ENCODE data around the gene GIT1.

GIT1 gene

DNA sequence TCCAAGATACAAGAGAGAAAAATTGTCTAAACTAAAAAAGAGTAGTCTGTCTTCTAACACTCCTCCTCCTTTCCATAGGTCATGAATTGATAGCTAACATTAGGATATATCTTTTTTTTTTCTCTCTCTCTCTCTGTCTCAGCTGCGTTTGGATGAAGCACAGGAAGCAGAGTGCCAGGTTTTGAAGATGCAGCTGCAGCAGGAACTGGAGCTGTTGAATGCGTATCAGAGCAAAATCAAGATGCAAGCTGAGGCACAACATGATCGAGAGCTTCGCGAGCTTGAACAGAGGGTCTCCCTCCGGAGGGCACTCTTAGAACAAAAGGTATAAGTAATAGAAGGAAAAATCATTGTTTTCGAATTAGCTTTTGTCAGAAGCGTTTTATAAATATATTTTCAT lies 55.5 kb downstream of the GIT1 start:
- in situ Hi-C loops (cut with MboI; ENCODE audit: low sequenced_read_pairs): no loop called here

DNA sequence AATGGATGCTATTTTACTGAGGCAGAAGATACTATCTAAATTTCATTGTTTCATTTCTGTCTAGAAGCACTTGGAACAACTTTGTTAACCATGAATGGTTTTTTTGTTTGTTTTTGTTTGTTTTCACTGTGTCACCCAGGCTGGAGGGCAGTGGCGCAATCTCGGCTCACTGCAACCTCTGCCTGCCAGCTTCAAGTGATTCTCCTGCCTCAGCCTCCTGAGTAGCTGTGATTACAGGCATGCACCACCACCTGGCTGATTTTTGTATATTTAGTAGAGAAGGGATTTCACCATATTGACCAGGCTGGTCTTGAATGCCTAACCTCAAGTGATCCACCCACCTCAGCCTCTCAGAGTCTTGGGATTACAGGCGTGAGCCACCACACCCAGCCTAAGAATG lies 63.1 kb downstream of the GIT1 start:
- in situ Hi-C loops (cut with MboI; ENCODE audit: low sequenced_read_pairs): no loop called here

DNA sequence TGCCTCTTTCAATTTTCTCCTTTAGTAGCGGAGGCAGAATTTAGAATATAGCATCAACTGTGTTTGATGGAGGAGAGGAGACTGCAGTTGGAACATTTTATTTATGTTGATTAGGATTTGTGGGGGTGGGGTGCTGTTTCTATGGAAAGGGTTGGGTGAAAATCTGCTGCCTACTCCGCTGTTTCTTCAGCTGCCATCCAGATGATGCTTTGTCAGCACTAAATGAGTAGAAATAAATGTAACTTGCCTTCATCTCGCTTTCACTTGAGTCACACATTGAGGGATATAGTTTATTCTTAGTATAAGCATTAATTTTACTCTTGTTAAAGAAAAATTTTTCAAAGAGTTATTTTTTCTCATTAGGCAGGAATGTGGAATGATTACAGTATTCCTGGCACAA lies 64.8 kb downstream of the GIT1 start:
- in situ Hi-C loops (cut with MboI; ENCODE audit: low sequenced_read_pairs): no loop called here
